GM23248 (cell line): ENCODE results near the gene GAK. TPM values are rescaled to one million over a fixed set of nuclear protein-coding genes. Genes with fewer than 3 reads are reported as not detected.
A peak's percentile ranks its signal among the peaks of the same experiment; 100 is the strongest.
"Not testable (repeated sequence)": the region's sequence is repeated elsewhere in the genome, so short reads cannot be mapped to it uniquely, and the experiment has no call there.

Experiments
- DNase-seq: peaks from one replicate; pipeline ENCODE4 v3.0.0-alpha.2; 2015
- H2AFZ ChIP-seq: fragments of 200-600 bp; sonication (generic); 2 replicates; pipeline ENCODE4 v1.6.1; 2016; ENCODE audit warnings: antibody characterized with exemption
- H3F3A ChIP-seq: fragments of 200-600 bp; sonication (generic); 2 replicates; pipeline ENCODE4 v1.6.1; 2016; ENCODE audit warnings: mild to moderate bottlenecking, antibody characterized with exemption, mixed run types; ENCODE audit not compliant: insufficient read depth
- H3K27ac ChIP-seq: fragments of 200-600 bp; sonication (generic); 2 replicates; pipeline ENCODE4 v1.5.1; 2016; ENCODE audit warnings: mild to moderate bottlenecking
- H3K27me3 ChIP-seq: fragments of 200-600 bp; sonication (generic); replicated peaks from 2 replicates; pipeline ENCODE4 v1.6.1; 2016; ENCODE audit warnings: mild to moderate bottlenecking; ENCODE audit not compliant: insufficient read depth
- H3K36me3 ChIP-seq: fragments of 200-600 bp; sonication (generic); 2 replicates; pipeline ENCODE4 v1.6.1; 2016; ENCODE audit warnings: low read depth, mild to moderate bottlenecking
- H3K4me1 ChIP-seq: fragments of 200-600 bp; sonication (generic); 2 replicates; pipeline ENCODE4 v1.6.1; 2016; ENCODE audit warnings: mild to moderate bottlenecking; ENCODE audit not compliant: insufficient read depth
- H3K4me2 ChIP-seq: fragments of 200-600 bp; sonication (generic); one replicate; pipeline ENCODE4 v1.6.1; 2016; ENCODE audit warnings: mild to moderate bottlenecking; ENCODE audit not compliant: unreplicated experiment
- H3K4me3 ChIP-seq: fragments of 200-600 bp; sonication (generic); 2 replicates; pipeline ENCODE4 v1.5.1; 2016; ENCODE audit warnings: mild to moderate bottlenecking
- H3K79me2 ChIP-seq: fragments of 200-600 bp; sonication (generic); 2 replicates; pipeline ENCODE4 v1.6.1; 2016; ENCODE audit warnings: mild to moderate bottlenecking; ENCODE audit not compliant: insufficient read depth
- H3K9ac ChIP-seq: fragments of 200-600 bp; sonication (generic); 2 replicates; pipeline ENCODE4 v1.6.1; 2016; ENCODE audit warnings: mild to moderate bottlenecking
- H3K9me2 ChIP-seq: fragments of 200-600 bp; sonication (generic); 2 replicates; pipeline ENCODE4 v1.6.1; 2016; ENCODE audit warnings: mixed run types, mild to moderate bottlenecking, moderate library complexity; ENCODE audit not compliant: insufficient read depth
- H3K9me3 ChIP-seq: fragments of 200-600 bp; sonication (generic); one replicate; pipeline ENCODE4 v1.6.1; 2017; ENCODE audit warnings: low read depth
- H4K20me1 ChIP-seq: fragments of 200-600 bp; sonication (generic); 2 replicates; pipeline ENCODE4 v1.6.0; 2016; ENCODE audit not compliant: insufficient read depth
- EZH2 ChIP-seq: fragments of 200-600 bp; sonication (generic); IDR thresholded peaks from 2 replicates; pipeline ENCODE4 v1.6.1; 2018; ENCODE audit warnings: antibody characterized with exemption, mild to moderate bottlenecking; ENCODE audit not compliant: insufficient read depth, poor library complexity, severe bottlenecking
- EZH2phosphoT487 ChIP-seq: fragments of 200-600 bp; sonication (generic); IDR thresholded peaks from 2 replicates; pipeline ENCODE4 v1.6.1; 2018; ENCODE audit warnings: antibody characterized with exemption, moderate library complexity, mild to moderate bottlenecking, low read depth; ENCODE audit not compliant: insufficient read depth
- WGBS, 2 experiments: methylation state at CpG; one replicate each; pipeline ENCODE4 v1.1.6; 2015 to 2017; ENCODE audit warnings: low lambda C conversion rate in 2 of 2, low coverage in 1 of 2; ENCODE audit errors: missing lambda C conversion rate in 2 of 2; 5-methylcytosine and 5-hydroxymethylcytosine counted together
- in situ Hi-C: fragments of 300-500 bp; cut with MboI; formaldehyde crosslinking; loops from 2 replicates; pipeline ENCODE4 v1.15.0; 2020
- polyA plus RNA-seq: library from polyadenylated mRNA; unstranded; fragments of >200 nt; fragmentation: Nextera tagmentation; extraction: Ambion mirVana; gene quantifications from 2 replicates; pipeline ENCODE4 v1.2.1, GENCODE V29; 2016
- total RNA-seq: library from RNA; depleted of rRNA; stranded (reverse); fragments of >200 nt; shearing (Covaris generic); gene quantifications from 2 replicates; pipeline ENCODE4 v1.2.3, GENCODE V29; 2014; rRNA removed

Gene GAK
- 86.7 and 88.8 TPM in 2 replicates for total RNA-seq
- polyA plus RNA-seq = 38.0 and 41.1 TPM in 2 replicates

- WGBS, 2 experiments = 1% methylated on average over 55 to 77 of the region's 99 CpGs
- no peaks in the 10 kb centered on the region for H3K9me2 ChIP-seq
- no peaks in the 10 kb centered on the region for H4K20me1 ChIP-seq
- in situ Hi-C loops = no loop called here
- H3F3A ChIP-seq = peaks cover 20% of the 10 kb centered on the region
- no peaks in the 10 kb centered on the region for H3K36me3 ChIP-seq
- H2AFZ ChIP-seq = peak within 1 kb of the TSS; percentile 97
- peak within 1 kb of the TSS; percentile 84 for H3K27ac ChIP-seq
- peak; percentile 99 for DNase-seq
- peak within 1 kb of the TSS; percentile 93 for H3K4me2 ChIP-seq
- H3K9ac ChIP-seq = peak within 1 kb of the TSS; percentile 97
- H3K9me3 ChIP-seq = no peaks in the 10 kb centered on the region
- peaks cover 23% of the 10 kb centered on the region for H3K4me1 ChIP-seq
- peaks cover 76% of the 10 kb centered on the region for H3K79me2 ChIP-seq
- H3K4me3 ChIP-seq = peak within 1 kb of the TSS; percentile 96
- H3K27me3 ChIP-seq = no peaks in the 10 kb centered on the region
- no peak for TF ChIP-seq EZH2
- no peak for TF ChIP-seq EZH2phosphoT487
These were observed at the start of gene GAK, which contains the start of gene TMEM175 for GRCh38 chr4:931960-932712. Gene GAK (minus strand): TSS chr4:932316. CDS start chr4:932187, 129 bp downstream. Gene TMEM175 (plus strand): TSS chr4:932460. CDS start chr4:947740, 15,280 bp downstream.

GRCh38 chr4:978957-979701 lies 47.0 kb upstream of the GAK start:
- Histone ChIP-seq H3K27me3 (no peaks in the 10 kb centered on the region), H3K27ac (peak overlapping the region; percentile 32), H3K4me2 (peak overlapping the region; percentile 7), H4K20me1 (no peaks in the 10 kb centered on the region), H3K9me3 (no peaks in the 10 kb centered on the region), H3K4me1 (peaks cover 8% of the 10 kb centered on the region), H2AFZ (peak overlapping the region; percentile 90), H3K36me3 (no peaks in the 10 kb centered on the region), H3K4me3 (no peak overlapping the region), H3K79me2 (no peaks in the 10 kb centered on the region), H3K9me2 (no peaks in the 10 kb centered on the region), H3F3A (no peaks in the 10 kb centered on the region), H3K9ac (peak overlapping the region; percentile 30; the same call in 1 of the 2 replicates)
- no peak for TF ChIP-seq EZH2phosphoT487
- no peak for TF ChIP-seq EZH2
- WGBS, 2 experiments = 61 to 66% methylated on average over 20 of the region's 20 CpGs
- peak; percentile 70 for DNase-seq
- in situ Hi-C loops = no loop called here

GRCh38 chr4:976016-976415 lies 43.9 kb upstream of the GAK start:
- H3K79me2 ChIP-seq = peaks cover 14% of the 10 kb centered on the region; the same call in 1 of the 2 replicates
- H3F3A ChIP-seq, DNase-seq, in situ Hi-C loops, H3K27me3 ChIP-seq, H3K27ac ChIP-seq, H4K20me1 ChIP-seq, H3K9me2 ChIP-seq, H3K4me3 ChIP-seq, H3K9me3 ChIP-seq, H2AFZ ChIP-seq, H3K36me3 ChIP-seq, H3K9ac ChIP-seq, H3K4me2 ChIP-seq: not testable (repeated sequence)
- 97% methylated on average over 22 of the region's 25 CpGs; no CpG with 5 or more reads in 1 of the 2 experiments for WGBS, 2 experiments
- H3K4me1 ChIP-seq = peaks cover 13% of the 10 kb centered on the region

- no peak overlapping the region for H2AFZ ChIP-seq
- no peaks in the 10 kb centered on the region for H3K9me2 ChIP-seq
- no peaks in the 10 kb centered on the region for H3K9me3 ChIP-seq
- peaks cover 13% of the 10 kb centered on the region for H3K4me1 ChIP-seq
- no peaks in the 10 kb centered on the region for H3K36me3 ChIP-seq
- no peak overlapping the region for H3K27ac ChIP-seq
- no peaks in the 10 kb centered on the region for H3F3A ChIP-seq
- H3K9ac ChIP-seq = no peak overlapping the region
- in situ Hi-C loops = no loop called here
- H3K4me3 ChIP-seq = no peak overlapping the region
- H3K4me2 ChIP-seq = no peak overlapping the region
- H3K79me2 ChIP-seq = peaks cover 14% of the 10 kb centered on the region; the same call in 1 of the 2 replicates
- no peaks in the 10 kb centered on the region for H3K27me3 ChIP-seq
- 77 to 83% methylated on average over 8 to 9 of the region's 9 CpGs for WGBS, 2 experiments
- DNase-seq = no peak
- TF ChIP-seq EZH2 (no peak), EZH2phosphoT487 (no peak)
- no peaks in the 10 kb centered on the region for H4K20me1 ChIP-seq
These were observed 42.6 kb upstream of the GAK start for GRCh38 chr4:974668-975067.
